Endothelial cell of umbilical vein (primary cell): ENCODE data around the gene KCTD5. TPM values are rescaled to one million over a fixed set of nuclear protein-coding genes. Genes with fewer than 3 reads are reported as not detected.
"Not testable (repeated sequence)": the region's sequence is repeated elsewhere in the genome, so short reads cannot be mapped to it uniquely, and the experiment has no call there.

ENCODE experiments used
- BruUV-seq: library from RNA; stranded (reverse); fragments of 400-500 nt; replicated peaks from 2 replicates; lab custom pipeline; 2021; lab: Mats Ljungman, UMichigan
- CTCF ChIA-PET: fragments of 300-600, 350-600 bp; sonication (Branson Sonifier 250); formaldehyde crosslinking; loops from one replicate; lab custom pipeline; 2021; ENCODE audit warnings: antibody characterized with exemption, inconsistent platforms; lab: Charles Lee
- POLR2A ChIA-PET: fragments of 300-600, 350-600 bp; sonication (Branson Sonifier 250); formaldehyde crosslinking; loops from one replicate; lab custom pipeline; 2021; ENCODE audit warnings: antibody characterized with exemption, inconsistent platforms; lab: Charles Lee
- DNase-seq: peaks from one replicate; pipeline ENCODE4 v3.0.0-alpha.2; 2011; ENCODE audit warnings: low read depth, low spot score
- FAIRE-seq: peaks from 2 replicates; lab custom pipeline; 2011; peaks lifted over from hg19 to GRCh38; lab: Jason Lieb, UNC
- H2AFZ ChIP-seq: 2 replicates; pipeline ENCODE4 v1.6.0; 2012; ENCODE audit warnings: low read depth, low read length, control low read depth, inconsistent platforms
- H3K27ac ChIP-seq: 2 replicates; pipeline ENCODE4 v1.5.1; 2011; ENCODE audit warnings: low read depth, mild to moderate bottlenecking, control low read depth, low read length, moderate library complexity; ENCODE audit not compliant: insufficient read depth
- H3K27me3 ChIP-seq, 2 experiments: 2 replicates each; pipeline versions ENCODE4 v1.6.0 to v1.6.1; 2011; ENCODE audit warnings: low read length in 2 of 2, mixed read lengths in 1 of 2; ENCODE audit not compliant: control insufficient read depth in 2 of 2, insufficient read depth in 2 of 2
- H3K36me3 ChIP-seq, 2 experiments: 2 replicates in 1 of 2; 3 replicates in 1 of 2; pipeline ENCODE4 v1.5.1; 2011; ENCODE audit warnings: low read length in 2 of 2, mild to moderate bottlenecking in 1 of 2, moderate library complexity in 1 of 2; ENCODE audit not compliant: control insufficient read depth in 2 of 2, insufficient read depth in 2 of 2; ENCODE audit errors: extremely low read depth in 1 of 2
- H3K4me1 ChIP-seq: 3 replicates; pipeline ENCODE4 v1.5.1; 2011; ENCODE audit warnings: mild to moderate bottlenecking, low read length; ENCODE audit not compliant: control insufficient read depth, insufficient read depth; ENCODE audit errors: extremely low read depth
- H3K4me2 ChIP-seq: 2 replicates; pipeline ENCODE4 v1.6.1; 2011; ENCODE audit warnings: low read length, control low read depth, mixed read lengths; ENCODE audit not compliant: insufficient read depth
- H3K4me3 ChIP-seq, 3 experiments: fragments of 200-600 bp in 1 of 3; sonication (generic), shearing (Covaris generic) in 1 of 3; replicated peaks in 1 of 3; 2 replicates each; pipeline ENCODE4 v1.5.1; 2011 to 2016; ENCODE audit warnings: control low read depth in 3 of 3, low read length in 3 of 3, mild to moderate bottlenecking in 2 of 3, inconsistent platforms in 1 of 3, low read depth in 1 of 3, moderate library complexity in 1 of 3; ENCODE audit not compliant: insufficient read depth in 1 of 3
- H3K79me2 ChIP-seq: 2 replicates; pipeline ENCODE4 v1.6.0; 2012; ENCODE audit warnings: low read length, inconsistent platforms; ENCODE audit not compliant: control insufficient read depth, insufficient read depth
- H3K9ac ChIP-seq: replicated peaks from 2 replicates; pipeline ENCODE3; 2011; ENCODE audit warnings: low read length, control low read depth; ENCODE audit not compliant: insufficient read depth; ENCODE audit errors: extremely low read depth
- H3K9me1 ChIP-seq: replicated peaks from 3 replicates; pipeline ENCODE4 v1.6.0; 2011; ENCODE audit warnings: mild to moderate bottlenecking, low read length; ENCODE audit not compliant: control insufficient read depth, insufficient read depth; ENCODE audit errors: extremely low read depth
- H3K9me3 ChIP-seq: replicated peaks from 2 replicates; pipeline ENCODE4 v1.5.1; 2012; ENCODE audit warnings: low read length, inconsistent platforms; ENCODE audit not compliant: control insufficient read depth, insufficient read depth
- H4K20me1 ChIP-seq: replicated peaks from 2 replicates; pipeline ENCODE3; 2011; ENCODE audit warnings: mild to moderate bottlenecking, low read length; ENCODE audit not compliant: control insufficient read depth, insufficient read depth; ENCODE audit errors: extremely low read depth
- CTCF ChIP-seq, 2 donors: IDR thresholded peaks; 1 replicate in 1 of 2; 2 replicates in 1 of 2; pipeline ENCODE4 v1.5.1; 2011; ENCODE audit warnings: low read length in 2 of 2, mild to moderate bottlenecking in 2 of 2, moderate library complexity in 2 of 2, control low read depth in 1 of 2, inconsistent platforms in 1 of 2, low read depth in 1 of 2; ENCODE audit not compliant: insufficient read depth in 1 of 2; ENCODE audit errors: extremely low read depth in 1 of 2
- dilution Hi-C: fragments of 300-500 bp; cut with MboI; formaldehyde crosslinking; loops from one replicate; pipeline ENCODE4 v1.15.0; 2019; ENCODE audit warnings: low sequenced_read_pairs; ENCODE audit not compliant: extremely low pct_ligation_motif_present
- intact Hi-C: fragments of 100-400 bp; cut with micrococcal nuclease; formaldehyde crosslinking; loops from one replicate; pipeline ENCODE4 v1.10.0; 2022
- polyA plus RNA-seq, 4 experiments: library from polyadenylated mRNA; depleted of rRNA in 3 of 4; stranded (reverse) in 3 of 4; unstranded in 1 of 4; fragments of >200 nt; gene quantifications; 2 replicates each; pipeline versions ENCODE4 v1.2.1 to v1.2.3, GENCODE V29; 2011 to 2012; ENCODE audit warnings: missing spikeins in 1 of 4
- total RNA-seq: library from RNA; stranded (reverse); gene quantifications from 2 replicates; pipeline ENCODE4 v1.2.3, GENCODE V29; 2021

The KCTD5 gene
- total and polyA plus RNA-seq, 2 donors (not counting 3 experiments of a cell fraction or from before 2014, with no cell fraction given), result 32.2 to 42.0 TPM

- H3K9ac ChIP-seq, H3K4me2 ChIP-seq, H3K9me3 ChIP-seq, CTCF ChIA-PET, FAIRE-seq, H3K9me1 ChIP-seq, H3K79me2 ChIP-seq, H3K4me3 ChIP-seq, H3K36me3 ChIP-seq, H2AFZ ChIP-seq, H3K27me3 ChIP-seq, H4K20me1 ChIP-seq, POLR2A ChIA-PET, DNase-seq, H3K27ac ChIP-seq, H3K4me1 ChIP-seq, dilution Hi-C loops, BruUV-seq, intact Hi-C loops: not testable (repeated sequence)
These were observed 22.2 kb upstream of the KCTD5 start for GRCh38 chr16:2660014-2660662.

DNA sequence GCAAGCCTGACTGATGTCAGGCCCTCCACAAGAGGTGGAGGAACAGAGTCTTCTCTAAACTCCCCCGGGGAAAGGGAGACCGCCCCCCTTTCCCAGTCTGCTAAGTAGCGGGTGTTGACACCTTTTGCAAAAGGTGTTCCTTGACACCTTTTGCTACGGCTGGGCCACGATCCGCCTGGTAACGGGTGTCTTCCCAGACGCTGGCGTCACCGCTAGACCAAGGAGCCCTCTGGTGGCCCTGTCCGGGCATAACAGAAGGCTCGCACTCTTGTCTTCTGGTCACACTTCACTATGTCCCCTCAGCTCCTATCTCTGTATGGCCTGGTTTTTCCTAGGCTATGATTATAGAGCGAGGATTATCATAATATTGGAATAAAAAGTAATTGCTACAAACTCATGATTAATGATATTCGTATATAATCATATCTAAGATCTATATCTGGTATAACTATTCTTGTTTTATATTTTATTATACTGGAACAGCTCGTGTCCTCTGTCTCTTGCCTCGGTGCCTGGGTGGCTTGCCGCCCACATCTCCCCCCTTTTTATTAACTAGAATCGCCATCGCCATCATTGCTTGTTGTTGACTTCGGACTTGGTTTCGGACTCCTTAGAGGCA is 21.5 kb upstream of the KCTD5 start:
- peak; percentile 28 to 59 for TF ChIP-seq CTCF (IDR thresholded peaks at IDR 0.05; ENCODE audit: extremely low read depth in 1 of 2, insufficient read depth in 1 of 2, low read depth in 1 of 2, low read length in 2 of 2)
- H3K4me1 ChIP-seq, H2AFZ ChIP-seq, dilution Hi-C loops, H3K36me3 ChIP-seq, H4K20me1 ChIP-seq, H3K9ac ChIP-seq, H3K79me2 ChIP-seq, H3K27ac ChIP-seq, POLR2A ChIA-PET, intact Hi-C loops, H3K4me3 ChIP-seq, H3K9me3 ChIP-seq, BruUV-seq, FAIRE-seq, H3K4me2 ChIP-seq, H3K9me1 ChIP-seq, H3K27me3 ChIP-seq: not testable (repeated sequence)
- peak; percentile 6 for DNase-seq
- CTCF ChIA-PET, result interaction anchor here (1.3 kb wide), 1 partner anchor 11 kb away, joined by 3 read pairs; no protein-coding TSS in a partner anchor
